ENCODE measurements around the gene FBXO31. TPM values are rescaled to one million over a fixed set of nuclear protein-coding genes. Genes with fewer than 3 reads are reported as not detected.

Gene FBXO31
- total and polyA plus RNA-seq, 10 of the 15 experiments (the other 5 are each of a cell fraction or from before 2014, with no cell fraction given): 0.19 to 33.1 (median 10.3) TPM

GRCh38 chr16:87330646-87331045, 52.9 kb downstream of the FBXO31 start (continued):
- TF ChIP-seq TCF12 (IDR thresholded peaks at IDR 0.05; ENCODE audit: low read depth, low read length) (no peak), NFYA (IDR thresholded peaks at IDR 0.05; ENCODE audit: borderline replicate concordance, low read depth, low read length) (no peak)

GRCh38 chr16:87330257-87330624, 53.3 kb downstream of the FBXO31 start:
- ATAC-seq (no peak), DNase-seq (ENCODE audit: low read depth, low spot score) (no peak), FAIRE-seq (no peak)
- Histone ChIP-seq H3K27ac (ENCODE audit: control insufficient read depth, insufficient read depth) (no peak overlapping the region), H3K79me2 (ENCODE audit: control insufficient read depth, insufficient read depth, low read length) (no peaks in the 10 kb centered on the region), H3K4me2 (ENCODE audit: control insufficient read depth, insufficient read depth) (no peak overlapping the region), H3K4me1 (ENCODE audit: control insufficient read depth, insufficient read depth, low read length) (no peaks in the 10 kb centered on the region), H3K27me3 (replicated peaks in 1 of 2; ENCODE audit: control insufficient read depth in 2 of 2, insufficient read depth in 2 of 2, low read length in 1 of 2) (no peaks in the 10 kb centered on the region), H3K36me3 (ENCODE audit: control insufficient read depth in 2 of 2, insufficient read depth in 2 of 2, low read length in 1 of 2) (peaks cover 11 to 36% of the 10 kb centered on the region in 2 experiments), H3K4me3 (no peak overlapping the region), H2AFZ (ENCODE audit: control insufficient read depth, low read depth, low read length) (no peak overlapping the region), H3K9ac (ENCODE audit: control insufficient read depth, insufficient read depth, low read length) (no peak overlapping the region), H4K20me1 (ENCODE audit: control insufficient read depth, insufficient read depth) (no peaks in the 10 kb centered on the region; the same call in 1 of the 2 replicates), H3K9me3 (replicated peaks; ENCODE audit: control insufficient read depth, insufficient read depth, low read length) (no peaks in the 10 kb centered on the region)
- CTCF ChIA-PET: no interaction called here
- BruUV-seq (replicated peaks): no TSS peak
- in situ Hi-C loops (cut with MboI): no loop called here
- intact Hi-C loops (cut with micrococcal nuclease; ENCODE audit: unreplicated experiment): no loop called here
- RAD21 ChIA-PET (ENCODE audit: unreplicated experiment): no interaction called here
- SMC1A ChIA-PET (ENCODE audit: uncharacterized antibody, unreplicated experiment): no interaction called here
- POLR2A ChIA-PET: no interaction called here
- 96% methylated on average over 11 of the region's 11 CpGs for WGBS (ENCODE audit: insufficient coverage, insufficient replicate concordance, low lambda C conversion rate, missing lambda C conversion rate)
- TF ChIP-seq ELK1 (IDR thresholded peaks at IDR 0.05; ENCODE audit: low read depth, low read length) (no peak), KLF5 (IDR thresholded peaks at IDR 0.05; ENCODE audit: partially characterized antibody) (no peak), FOXK2 (IDR thresholded peaks at IDR 0.05) (no peak), ETV6 (conservative IDR thresholded peaks at IDR 0.05 in 1 of 2, IDR thresholded peaks at IDR 0.05 in 1 of 2; ENCODE audit: borderline replicate concordance in 1 of 2, low read depth in 1 of 2) (no peak), RCOR1 (conservative IDR thresholded peaks at IDR 0.05; ENCODE audit: low read depth, low read length) (no peak), IKZF1 (conservative IDR thresholded peaks at IDR 0.05) (no peak), MEF2A (IDR thresholded peaks at IDR 0.05; ENCODE audit: insufficient read depth, low read depth, low read length) (no peak), ATF3 (IDR thresholded peaks at IDR 0.05; ENCODE audit: borderline replicate concordance, extremely low read depth, low read depth, low read length) (no peak), MTA2 (IDR thresholded peaks at IDR 0.05; ENCODE audit: low read depth) (no peak), SUZ12 (IDR thresholded peaks at IDR 0.05; ENCODE audit: unreplicated experiment) (no peak)
- TF ChIP-seq, protein P1, sequence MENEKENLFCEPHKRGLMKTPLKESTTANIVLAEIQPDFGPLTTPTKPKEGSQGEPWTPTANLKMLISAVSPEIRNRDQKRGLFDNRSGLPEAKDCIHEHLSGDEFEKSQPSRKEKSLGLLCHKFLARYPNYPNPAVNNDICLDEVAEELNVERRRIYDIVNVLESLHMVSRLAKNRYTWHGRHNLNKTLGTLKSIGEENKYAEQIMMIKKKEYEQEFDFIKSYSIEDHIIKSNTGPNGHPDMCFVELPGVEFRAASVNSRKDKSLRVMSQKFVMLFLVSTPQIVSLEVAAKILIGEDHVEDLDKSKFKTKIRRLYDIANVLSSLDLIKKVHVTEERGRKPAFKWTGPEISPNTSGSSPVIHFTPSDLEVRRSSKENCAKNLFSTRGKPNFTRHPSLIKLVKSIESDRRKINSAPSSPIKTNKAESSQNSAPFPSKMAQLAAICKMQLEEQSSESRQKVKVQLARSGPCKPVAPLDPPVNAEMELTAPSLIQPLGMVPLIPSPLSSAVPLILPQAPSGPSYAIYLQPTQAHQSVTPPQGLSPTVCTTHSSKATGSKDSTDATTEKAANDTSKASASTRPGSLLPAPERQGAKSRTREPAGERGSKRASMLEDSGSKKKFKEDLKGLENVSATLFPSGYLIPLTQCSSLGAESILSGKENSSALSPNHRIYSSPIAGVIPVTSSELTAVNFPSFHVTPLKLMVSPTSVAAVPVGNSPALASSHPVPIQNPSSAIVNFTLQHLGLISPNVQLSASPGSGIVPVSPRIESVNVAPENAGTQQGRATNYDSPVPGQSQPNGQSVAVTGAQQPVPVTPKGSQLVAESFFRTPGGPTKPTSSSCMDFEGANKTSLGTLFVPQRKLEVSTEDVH (IDR thresholded peaks at IDR 0.05; ENCODE audit: low read depth, partially characterized antibody): no peak
- TF ChIP-seq, protein P2, sequence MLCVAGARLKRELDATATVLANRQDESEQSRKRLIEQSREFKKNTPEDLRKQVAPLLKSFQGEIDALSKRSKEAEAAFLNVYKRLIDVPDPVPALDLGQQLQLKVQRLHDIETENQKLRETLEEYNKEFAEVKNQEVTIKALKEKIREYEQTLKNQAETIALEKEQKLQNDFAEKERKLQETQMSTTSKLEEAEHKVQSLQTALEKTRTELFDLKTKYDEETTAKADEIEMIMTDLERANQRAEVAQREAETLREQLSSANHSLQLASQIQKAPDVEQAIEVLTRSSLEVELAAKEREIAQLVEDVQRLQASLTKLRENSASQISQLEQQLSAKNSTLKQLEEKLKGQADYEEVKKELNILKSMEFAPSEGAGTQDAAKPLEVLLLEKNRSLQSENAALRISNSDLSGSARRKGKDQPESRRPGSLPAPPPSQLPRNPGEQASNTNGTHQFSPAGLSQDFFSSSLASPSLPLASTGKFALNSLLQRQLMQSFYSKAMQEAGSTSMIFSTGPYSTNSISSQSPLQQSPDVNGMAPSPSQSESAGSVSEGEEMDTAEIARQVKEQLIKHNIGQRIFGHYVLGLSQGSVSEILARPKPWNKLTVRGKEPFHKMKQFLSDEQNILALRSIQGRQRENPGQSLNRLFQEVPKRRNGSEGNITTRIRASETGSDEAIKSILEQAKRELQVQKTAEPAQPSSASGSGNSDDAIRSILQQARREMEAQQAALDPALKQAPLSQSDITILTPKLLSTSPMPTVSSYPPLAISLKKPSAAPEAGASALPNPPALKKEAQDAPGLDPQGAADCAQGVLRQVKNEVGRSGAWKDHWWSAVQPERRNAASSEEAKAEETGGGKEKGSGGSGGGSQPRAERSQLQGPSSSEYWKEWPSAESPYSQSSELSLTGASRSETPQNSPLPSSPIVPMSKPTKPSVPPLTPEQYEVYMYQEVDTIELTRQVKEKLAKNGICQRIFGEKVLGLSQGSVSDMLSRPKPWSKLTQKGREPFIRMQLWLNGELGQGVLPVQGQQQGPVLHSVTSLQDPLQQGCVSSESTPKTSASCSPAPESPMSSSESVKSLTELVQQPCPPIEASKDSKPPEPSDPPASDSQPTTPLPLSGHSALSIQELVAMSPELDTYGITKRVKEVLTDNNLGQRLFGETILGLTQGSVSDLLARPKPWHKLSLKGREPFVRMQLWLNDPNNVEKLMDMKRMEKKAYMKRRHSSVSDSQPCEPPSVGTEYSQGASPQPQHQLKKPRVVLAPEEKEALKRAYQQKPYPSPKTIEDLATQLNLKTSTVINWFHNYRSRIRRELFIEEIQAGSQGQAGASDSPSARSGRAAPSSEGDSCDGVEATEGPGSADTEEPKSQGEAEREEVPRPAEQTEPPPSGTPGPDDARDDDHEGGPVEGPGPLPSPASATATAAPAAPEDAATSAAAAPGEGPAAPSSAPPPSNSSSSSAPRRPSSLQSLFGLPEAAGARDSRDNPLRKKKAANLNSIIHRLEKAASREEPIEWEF (IDR thresholded peaks at IDR 0.05; ENCODE audit: insufficient replicate concordance, low read depth, low read length): no peak
